ENCODE results near the gene VNN1.
"Not testable (repeated sequence)": the region's sequence is repeated elsewhere in the genome, so short reads cannot be mapped to it uniquely, and the experiment has no call there.

Gene VNN1

DNA sequence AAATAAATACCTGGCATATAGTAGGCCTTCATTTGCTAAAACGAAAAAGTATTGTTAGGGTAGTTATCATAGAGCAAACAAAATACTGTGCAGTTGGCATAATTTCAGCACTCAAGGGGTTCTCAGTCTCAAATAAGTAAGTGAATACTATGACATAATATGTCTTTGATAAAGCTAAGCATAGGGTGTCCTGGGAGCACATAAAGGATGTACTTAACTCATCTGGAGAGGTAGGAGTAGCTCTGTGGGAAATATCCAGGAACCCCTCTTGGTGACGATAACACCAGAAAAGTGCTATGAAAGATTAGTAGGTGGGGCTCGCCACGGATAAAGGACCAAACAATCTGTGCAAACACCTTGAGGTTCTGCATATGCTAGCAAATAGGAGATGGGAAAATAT, 23.2 kb downstream of the VNN1 start:
- H3K4me3 ChIP-seq (ENCODE audit: low read depth, low read length), result no peak overlapping the region
- TF ChIP-seq, protein P1, sequence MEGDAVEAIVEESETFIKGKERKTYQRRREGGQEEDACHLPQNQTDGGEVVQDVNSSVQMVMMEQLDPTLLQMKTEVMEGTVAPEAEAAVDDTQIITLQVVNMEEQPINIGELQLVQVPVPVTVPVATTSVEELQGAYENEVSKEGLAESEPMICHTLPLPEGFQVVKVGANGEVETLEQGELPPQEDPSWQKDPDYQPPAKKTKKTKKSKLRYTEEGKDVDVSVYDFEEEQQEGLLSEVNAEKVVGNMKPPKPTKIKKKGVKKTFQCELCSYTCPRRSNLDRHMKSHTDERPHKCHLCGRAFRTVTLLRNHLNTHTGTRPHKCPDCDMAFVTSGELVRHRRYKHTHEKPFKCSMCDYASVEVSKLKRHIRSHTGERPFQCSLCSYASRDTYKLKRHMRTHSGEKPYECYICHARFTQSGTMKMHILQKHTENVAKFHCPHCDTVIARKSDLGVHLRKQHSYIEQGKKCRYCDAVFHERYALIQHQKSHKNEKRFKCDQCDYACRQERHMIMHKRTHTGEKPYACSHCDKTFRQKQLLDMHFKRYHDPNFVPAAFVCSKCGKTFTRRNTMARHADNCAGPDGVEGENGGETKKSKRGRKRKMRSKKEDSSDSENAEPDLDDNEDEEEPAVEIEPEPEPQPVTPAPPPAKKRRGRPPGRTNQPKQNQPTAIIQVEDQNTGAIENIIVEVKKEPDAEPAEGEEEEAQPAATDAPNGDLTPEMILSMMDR (conservative IDR thresholded peaks at IDR 0.05; ENCODE audit: low read depth, low read length), result no peak
- DNase-seq (ENCODE audit: low read depth), result no peak

DNA sequence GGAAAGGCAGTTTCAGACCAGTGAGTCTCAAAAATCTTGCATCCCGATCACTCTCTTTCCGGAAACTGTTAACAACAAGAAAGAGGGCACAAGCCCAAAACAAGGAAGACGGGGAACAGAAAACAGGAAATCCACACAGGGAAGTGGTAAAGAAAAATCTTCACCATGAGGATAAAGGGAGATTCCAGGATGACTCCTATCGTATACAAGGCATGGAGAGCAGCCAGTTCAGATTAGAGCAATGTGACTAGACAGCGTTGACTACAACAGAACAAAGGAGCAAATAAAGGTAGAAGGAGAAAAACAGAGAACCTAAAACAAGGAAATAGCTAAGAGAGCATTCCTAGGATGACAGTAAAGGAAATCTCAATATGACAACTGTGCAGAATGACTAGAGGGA, 26.5 kb downstream of the VNN1 start:
- peak; percentile 51 for DNase-seq (ENCODE audit: low read depth)
- no peak overlapping the region for H3K4me3 ChIP-seq (ENCODE audit: low read depth, low read length)
- TF ChIP-seq, protein P1 (conservative IDR thresholded peaks at IDR 0.05; ENCODE audit: low read depth, low read length), result no peak

GRCh38 chr6:132686531-132686930, 27.3 kb downstream of the VNN1 start:
- H3K4me3 ChIP-seq (ENCODE audit: low read depth, low read length), result no peak overlapping the region
- TF ChIP-seq, protein P1 (conservative IDR thresholded peaks at IDR 0.05; ENCODE audit: low read depth, low read length), result no peak
- no peak for DNase-seq (ENCODE audit: low read depth)

GRCh38 chr6:132685009-132685408, 28.8 kb downstream of the VNN1 start:
- no peak overlapping the region for H3K4me3 ChIP-seq (ENCODE audit: low read depth, low read length)
- TF ChIP-seq, protein P1 (conservative IDR thresholded peaks at IDR 0.05; ENCODE audit: low read depth, low read length), result no peak
- DNase-seq (ENCODE audit: low read depth), result no peak

GRCh38 chr6:132684272-132684671, 29.6 kb downstream of the VNN1 start:
- no peak for DNase-seq (ENCODE audit: low read depth)
- TF ChIP-seq, protein P1 (conservative IDR thresholded peaks at IDR 0.05; ENCODE audit: low read depth, low read length), result no peak
- H3K4me3 ChIP-seq (ENCODE audit: low read depth, low read length), result no peak overlapping the region

GRCh38 chr6:132683543-132683942, 30.3 kb downstream of the VNN1 start:
- TF ChIP-seq, protein P1 (conservative IDR thresholded peaks at IDR 0.05; ENCODE audit: low read depth, low read length), result no peak
- DNase-seq (ENCODE audit: low read depth), result peak; percentile 62
- no peak overlapping the region for H3K4me3 ChIP-seq (ENCODE audit: low read depth, low read length)

- not testable (repeated sequence) for H3K4me3 ChIP-seq (ENCODE audit: low read depth, low read length); DNase-seq (ENCODE audit: low read depth)
These were observed 34.8 kb downstream of the VNN1 start for GRCh38 chr6:132679094-132679493.

DNA sequence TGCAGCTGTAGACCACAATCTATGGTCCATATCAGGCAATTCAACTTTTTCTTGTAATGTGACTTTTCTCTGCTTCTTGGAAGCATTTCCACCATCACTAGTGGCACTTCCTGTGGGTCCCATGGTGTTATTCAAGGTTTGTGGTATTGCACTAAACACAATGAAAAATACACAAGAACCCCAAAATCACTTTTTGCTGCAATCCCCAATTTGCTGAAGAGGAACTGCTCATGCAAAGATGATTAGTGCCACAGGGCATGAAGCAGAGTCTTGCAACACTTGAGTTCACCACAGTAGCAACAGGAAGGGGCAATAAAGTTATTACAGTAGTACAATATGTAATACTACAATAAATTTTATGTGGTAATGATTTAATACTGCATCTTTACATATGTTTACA, 38.1 kb downstream of the VNN1 start:
- DNase-seq (ENCODE audit: low read depth), result no peak

More for the DNA sequence above, 38.1 kb downstream of the VNN1 start:
- TF ChIP-seq, protein P1 (conservative IDR thresholded peaks at IDR 0.05; ENCODE audit: low read depth, low read length), result no peak
- H3K4me3 ChIP-seq (ENCODE audit: low read depth, low read length), result no peak overlapping the region
